Fibroblast of lung (primary cell): ENCODE measurements around the gene POFUT1. TPM values are rescaled to one million over a fixed set of nuclear protein-coding genes. Genes with fewer than 3 reads are reported as not detected.

Source experiments
- DNase-seq, 2 donors: peaks; one replicate each; pipeline versions ENCODE4 v3.0.0 to v3.0.0-alpha.2; 2010; ENCODE audit warnings: low read depth in 2 of 2
- H2AFZ ChIP-seq: 2 replicates; pipeline ENCODE4 v1.5.1; 2012; ENCODE audit warnings: low read length, control low read depth, inconsistent platforms
- H3K27ac ChIP-seq: 2 replicates; pipeline ENCODE4 v1.5.1; 2011; ENCODE audit warnings: low read length, control low read depth; ENCODE audit not compliant: insufficient read depth
- H3K27me3 ChIP-seq: 2 replicates; pipeline ENCODE4 v1.5.1; 2011; ENCODE audit warnings: mild to moderate bottlenecking, low read length; ENCODE audit not compliant: control insufficient read depth, insufficient read depth
- H3K36me3 ChIP-seq: 2 replicates; pipeline ENCODE4 v1.5.1; 2011; ENCODE audit warnings: low read length; ENCODE audit not compliant: control insufficient read depth, insufficient read depth
- H3K4me1 ChIP-seq: 2 replicates; pipeline ENCODE4 v1.5.1; 2011; ENCODE audit warnings: low read length; ENCODE audit not compliant: control insufficient read depth, insufficient read depth; ENCODE audit errors: extremely low read depth
- H3K4me2 ChIP-seq: 2 replicates; pipeline ENCODE4 v1.5.1; 2011; ENCODE audit warnings: low read length, control low read depth; ENCODE audit not compliant: insufficient read depth; ENCODE audit errors: extremely low read depth
- H3K4me3 ChIP-seq, 4 experiments: fragments of 200-600 bp in 1 of 4; sonication (generic) in 1 of 4; replicated peaks in 1 of 4; 2 replicates each; pipeline ENCODE4 v1.5.1; 2011 to 2016; ENCODE audit warnings: low read length in 4 of 4, low read depth in 3 of 4, mild to moderate bottlenecking in 3 of 4, control low read depth in 2 of 4, inconsistent platforms in 1 of 4, mixed read lengths in 1 of 4; ENCODE audit not compliant: insufficient read depth in 1 of 4; ENCODE audit errors: control extremely low read depth in 1 of 4
- H3K79me2 ChIP-seq: 2 replicates; pipeline ENCODE4 v1.5.1; 2012; ENCODE audit warnings: mild to moderate bottlenecking, low read length, inconsistent platforms; ENCODE audit not compliant: control insufficient read depth, insufficient read depth
- H3K9ac ChIP-seq: 2 replicates; pipeline ENCODE4 v1.5.1; 2011; ENCODE audit warnings: mild to moderate bottlenecking, low read length, control low read depth; ENCODE audit not compliant: insufficient read depth
- H3K9me3 ChIP-seq: 2 replicates; pipeline ENCODE4 v1.5.1; 2012; ENCODE audit warnings: low read depth, low read length; ENCODE audit not compliant: control insufficient read depth, insufficient read depth
- H4K20me1 ChIP-seq: 2 replicates; pipeline ENCODE4 v1.5.1; 2011; ENCODE audit warnings: low read length; ENCODE audit not compliant: control insufficient read depth, insufficient read depth; ENCODE audit errors: extremely low read depth
- EZH2 ChIP-seq: IDR thresholded peaks from 2 replicates; pipeline ENCODE4 v1.5.1; 2012; ENCODE audit warnings: low read length, control low read depth, mild to moderate bottlenecking; ENCODE audit errors: missing control alignments
- polyA plus RNA-seq, 2 donors: library from polyadenylated mRNA; depleted of rRNA in 1 of 2; stranded (reverse) in 1 of 2; unstranded in 1 of 2; fragments of >200 nt; gene quantifications; 2 replicates each; pipeline ENCODE4 v1.2.1, GENCODE V29; 2011 to 2012; ENCODE audit warnings: missing spikeins in 1 of 2
- total RNA-seq: library from RNA; depleted of rRNA; stranded (reverse); fragments of >200 nt; gene quantifications from 2 replicates; pipeline ENCODE4 v1.2.1, GENCODE V29; 2014
- TF ChIP-seq, protein P1 (sequence below), 2 donors: IDR thresholded peaks in 1 of 2; conservative IDR thresholded peaks in 1 of 2; 1 replicate in 1 of 2; 2 replicates in 1 of 2; pipeline ENCODE4 v1.5.1; 2011 to 2012; ENCODE audit warnings: low read length in 2 of 2, control low read depth in 1 of 2, inconsistent platforms in 1 of 2, low read depth in 1 of 2, mild to moderate bottlenecking in 1 of 2

Gene POFUT1
- total and polyA plus RNA-seq, 2 donors (not counting 1 experiment from before 2014, with no cell fraction given): 32.4 to 41.0 TPM

DNA sequence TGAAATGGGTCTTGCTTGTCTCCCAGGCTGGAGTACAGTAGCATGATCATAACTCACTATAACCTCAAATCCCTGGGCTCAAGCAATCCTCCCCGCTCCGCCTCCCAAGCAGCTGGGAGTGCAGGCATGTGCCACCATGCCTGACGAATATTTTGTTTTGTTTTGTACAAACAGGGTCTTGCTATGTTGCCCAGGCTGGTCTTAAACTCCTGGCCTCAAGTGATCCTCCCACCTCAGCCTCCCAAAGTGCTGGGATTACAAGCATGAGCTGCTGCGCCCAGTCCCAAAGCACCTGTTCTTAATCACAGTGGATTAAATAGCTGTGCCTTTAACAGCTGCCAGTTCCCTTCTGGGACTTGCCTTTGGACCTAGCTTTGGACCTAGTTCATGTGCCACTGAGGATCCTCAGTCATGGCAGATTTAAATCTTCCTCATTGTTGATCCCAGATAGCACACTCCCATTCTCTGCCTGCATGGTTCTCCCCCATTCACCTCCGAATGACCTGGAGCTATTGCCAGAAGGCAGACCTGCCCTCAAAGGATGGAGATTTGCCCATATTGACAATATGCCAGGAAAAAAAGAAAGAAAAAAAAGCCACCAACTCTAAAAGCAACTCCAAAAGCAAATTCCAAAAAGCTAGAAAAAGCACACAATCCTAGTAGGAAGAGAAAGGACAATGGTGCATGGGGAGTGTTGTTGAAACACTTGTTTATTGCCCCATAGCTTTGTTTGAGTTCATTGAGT is 10.6 kb downstream of the POFUT1 start:
- no peak overlapping the region for H3K4me2 ChIP-seq
- no peaks in the 10 kb centered on the region for H3K79me2 ChIP-seq
- no peaks in the 10 kb centered on the region for H3K27me3 ChIP-seq
- no peak for DNase-seq
- no peak overlapping the region for H3K9ac ChIP-seq
- H3K36me3 ChIP-seq: peaks cover 3% of the 10 kb centered on the region
- no peak for TF ChIP-seq EZH2
- TF ChIP-seq, protein P1, sequence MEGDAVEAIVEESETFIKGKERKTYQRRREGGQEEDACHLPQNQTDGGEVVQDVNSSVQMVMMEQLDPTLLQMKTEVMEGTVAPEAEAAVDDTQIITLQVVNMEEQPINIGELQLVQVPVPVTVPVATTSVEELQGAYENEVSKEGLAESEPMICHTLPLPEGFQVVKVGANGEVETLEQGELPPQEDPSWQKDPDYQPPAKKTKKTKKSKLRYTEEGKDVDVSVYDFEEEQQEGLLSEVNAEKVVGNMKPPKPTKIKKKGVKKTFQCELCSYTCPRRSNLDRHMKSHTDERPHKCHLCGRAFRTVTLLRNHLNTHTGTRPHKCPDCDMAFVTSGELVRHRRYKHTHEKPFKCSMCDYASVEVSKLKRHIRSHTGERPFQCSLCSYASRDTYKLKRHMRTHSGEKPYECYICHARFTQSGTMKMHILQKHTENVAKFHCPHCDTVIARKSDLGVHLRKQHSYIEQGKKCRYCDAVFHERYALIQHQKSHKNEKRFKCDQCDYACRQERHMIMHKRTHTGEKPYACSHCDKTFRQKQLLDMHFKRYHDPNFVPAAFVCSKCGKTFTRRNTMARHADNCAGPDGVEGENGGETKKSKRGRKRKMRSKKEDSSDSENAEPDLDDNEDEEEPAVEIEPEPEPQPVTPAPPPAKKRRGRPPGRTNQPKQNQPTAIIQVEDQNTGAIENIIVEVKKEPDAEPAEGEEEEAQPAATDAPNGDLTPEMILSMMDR (conservative IDR thresholded peaks at IDR 0.05 in 1 of 2, IDR thresholded peaks at IDR 0.05 in 1 of 2; ENCODE audit: low read depth in 1 of 2, low read length in 2 of 2): no peak
- H4K20me1 ChIP-seq: no peaks in the 10 kb centered on the region
- no peak overlapping the region for H3K27ac ChIP-seq
- H2AFZ ChIP-seq: no peak overlapping the region
- H3K9me3 ChIP-seq: no peaks in the 10 kb centered on the region
- no peak overlapping the region for H3K4me3 ChIP-seq
- no peaks in the 10 kb centered on the region for H3K4me1 ChIP-seq

DNA sequence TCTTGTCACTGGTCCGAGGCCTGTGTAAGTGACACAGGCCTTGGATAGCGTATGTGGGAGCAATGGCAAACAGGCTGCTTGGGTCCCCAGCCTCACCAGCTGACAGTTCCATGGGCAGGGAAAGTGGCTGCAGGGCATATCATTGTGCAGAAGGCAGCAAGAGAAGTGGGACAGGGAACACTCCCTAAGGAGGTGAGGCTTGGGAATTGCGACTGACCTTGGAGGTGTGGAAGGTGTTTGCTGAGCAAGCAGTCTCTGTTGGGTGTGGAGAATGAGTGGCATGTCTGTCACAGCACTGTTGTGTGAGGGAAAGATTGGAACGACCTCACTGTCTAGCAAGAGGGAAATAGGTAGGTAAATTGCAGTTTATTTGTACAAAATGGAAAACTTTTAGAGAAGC is 16.8 kb downstream of the POFUT1 start:
- Histone ChIP-seq H3K4me1 (no peaks in the 10 kb centered on the region), H4K20me1 (no peaks in the 10 kb centered on the region), H3K36me3 (peaks cover 7% of the 10 kb centered on the region), H3K79me2 (no peaks in the 10 kb centered on the region), H3K27ac (no peak overlapping the region), H3K9me3 (no peaks in the 10 kb centered on the region), H3K9ac (no peak overlapping the region), H2AFZ (no peak overlapping the region), H3K4me2 (no peak overlapping the region), H3K27me3 (no peaks in the 10 kb centered on the region), H3K4me3 (no peak overlapping the region)
- no peak for DNase-seq
- TF ChIP-seq EZH2: no peak
- TF ChIP-seq, protein P1 (conservative IDR thresholded peaks at IDR 0.05 in 1 of 2, IDR thresholded peaks at IDR 0.05 in 1 of 2; ENCODE audit: low read depth in 1 of 2, low read length in 2 of 2): no peak

DNA sequence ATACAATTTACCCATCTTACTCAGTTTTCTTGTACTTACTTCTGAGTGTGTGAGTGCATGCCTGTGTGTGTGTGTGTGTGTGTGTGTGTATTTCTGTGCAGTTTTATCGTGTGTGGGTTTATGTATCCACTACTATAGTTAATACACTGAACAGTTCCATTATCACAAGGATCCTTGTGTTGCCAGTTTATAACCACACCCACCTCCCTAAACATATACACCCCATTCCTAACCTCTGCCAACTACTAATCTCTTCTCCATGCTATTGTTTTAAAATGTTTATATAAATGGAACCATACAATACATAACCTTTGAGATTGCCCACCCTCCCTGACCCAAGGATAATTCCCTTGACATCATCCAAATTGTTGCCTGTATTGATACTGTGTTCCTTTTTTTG is 18.7 kb downstream of the POFUT1 start:
- Histone ChIP-seq H3K9me3 (no peaks in the 10 kb centered on the region), H3K4me1 (no peaks in the 10 kb centered on the region), H3K27me3 (no peaks in the 10 kb centered on the region), H3K4me2 (no peak overlapping the region), H2AFZ (no peak overlapping the region), H3K36me3 (peaks cover 12% of the 10 kb centered on the region), H3K27ac (no peak overlapping the region), H3K79me2 (no peaks in the 10 kb centered on the region), H3K4me3 (no peak overlapping the region), H4K20me1 (no peaks in the 10 kb centered on the region), H3K9ac (no peak overlapping the region)
- DNase-seq: no peak
- TF ChIP-seq EZH2: no peak
